Activated CD4-positive, alpha-beta T cell treated with anti-CD3 and anti-CD28 coated beads for 4 hours (primary cell): ENCODE data around the gene CAND1.

Source experiments
- DNase-seq, 2 donors: peaks; one replicate each; pipeline ENCODE4 v3.0.0-alpha.2; 2020

The CAND1 gene

GRCh38 chr12:67268896-67269632 lies at the start of gene CAND1:
Gene CAND1, plus strand, starts transcription at chr12:67269358. Its CDS starts 360 bp downstream, at chr12:67269718.
- DNase-seq = peak; percentile 96

- no peak for DNase-seq
Measured at GRCh38 chr12:67220065-67220464, 49.1 kb upstream of the CAND1 start.

- DNase-seq = no peak
Measured at GRCh38 chr12:67222302-67222701, 46.9 kb upstream of the CAND1 start.

- no peak for DNase-seq
Measured at GRCh38 chr12:67223225-67223624, 45.9 kb upstream of the CAND1 start.

GRCh38 chr12:67237231-67237630 lies 31.9 kb upstream of the CAND1 start:
- no peak for DNase-seq

- DNase-seq = no peak
Measured at GRCh38 chr12:67239061-67239460, 30.1 kb upstream of the CAND1 start.

- DNase-seq = no peak
Measured at GRCh38 chr12:67241482-67241881, 27.7 kb upstream of the CAND1 start.

GRCh38 chr12:67243260-67243659 lies 25.9 kb upstream of the CAND1 start:
- no peak for DNase-seq

- no peak for DNase-seq
Measured at GRCh38 chr12:67245571-67245970, 23.6 kb upstream of the CAND1 start.

- DNase-seq = no peak
Measured at GRCh38 chr12:67251012-67251411, 18.1 kb upstream of the CAND1 start.

GRCh38 chr12:67254372-67255026 lies 14.7 kb upstream of the CAND1 start:
- no peak for DNase-seq

GRCh38 chr12:67256649-67257048 lies 12.5 kb upstream of the CAND1 start:
- DNase-seq = no peak

GRCh38 chr12:67263471-67263870 lies 5.7 kb upstream of the CAND1 start:
- no peak for DNase-seq

GRCh38 chr12:67268335-67268895 lies 743 bp upstream of the CAND1 start:
- DNase-seq = peak; percentile 81 to 86

- peak; percentile 34 to 55 for DNase-seq
Measured at GRCh38 chr12:67269633-67270573, 745 bp downstream of the CAND1 start.

- no peak for DNase-seq
Measured at GRCh38 chr12:67270622-67271021, 1.5 kb downstream of the CAND1 start.

- DNase-seq = no peak
Measured at GRCh38 chr12:67271976-67272375, 2.8 kb downstream of the CAND1 start.

GRCh38 chr12:67274186-67274585 lies 5.0 kb downstream of the CAND1 start:
- no peak for DNase-seq

GRCh38 chr12:67275380-67275913 lies 6.3 kb downstream of the CAND1 start:
- DNase-seq = no peak

- DNase-seq = no peak
Measured at GRCh38 chr12:67276421-67276820, 7.3 kb downstream of the CAND1 start.

- no peak for DNase-seq
Measured at GRCh38 chr12:67279637-67280036, 10.5 kb downstream of the CAND1 start.

- DNase-seq = no peak
Measured at GRCh38 chr12:67280088-67280487, 10.9 kb downstream of the CAND1 start.

GRCh38 chr12:67280572-67280971 lies 11.4 kb downstream of the CAND1 start:
- no peak for DNase-seq
